Activated CD8-positive, alpha-beta memory T cell treated with anti-CD3 and anti-CD28 coated beads, Interleukin-2, amount 50 U/mL, for 4 hours (primary cell): Measurements from ENCODE around the gene PKMYT1.

ENCODE experiments used
- DNase-seq: peaks from one replicate; pipeline ENCODE4 v3.0.0-alpha.2; 2020

The PKMYT1 gene

DNA sequence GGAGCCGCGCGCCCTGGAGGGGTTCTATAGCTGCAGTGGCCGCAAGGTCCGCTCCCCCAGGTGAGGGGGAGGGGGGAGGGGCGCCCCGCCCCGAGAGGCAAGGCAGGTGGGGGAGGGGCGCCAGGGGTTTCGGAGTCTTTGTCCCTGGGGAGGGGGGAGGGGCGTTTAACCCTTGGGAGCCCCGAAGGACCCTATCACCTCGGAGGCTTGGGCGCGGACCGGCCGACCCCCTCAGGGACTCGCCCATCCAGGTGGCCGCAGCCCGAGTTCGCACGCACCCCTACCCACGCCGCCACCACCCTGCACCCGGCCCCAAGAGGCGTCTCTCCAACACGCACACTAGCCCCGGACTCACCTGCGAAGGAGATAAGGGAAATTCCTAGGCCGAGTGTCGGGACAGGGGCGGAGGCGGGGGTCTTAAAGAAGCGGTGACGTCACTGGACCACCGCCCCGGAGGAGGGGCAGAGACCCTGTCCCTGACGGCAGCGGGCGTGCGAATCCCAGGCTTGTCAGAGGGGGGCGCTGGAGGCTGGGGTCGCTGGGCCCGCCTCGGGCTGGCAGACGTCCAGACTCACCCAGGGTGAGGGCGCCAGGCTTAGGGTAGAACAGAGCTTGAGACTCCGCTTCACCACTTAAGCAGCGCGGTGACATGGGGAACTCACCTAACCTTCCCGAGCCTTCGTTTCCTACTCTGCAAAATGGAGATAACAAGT, 37.7 kb upstream of the PKMYT1 start, which contains the start of gene CLDN6:
CLDN6 (minus strand) TSS at position 390 of the 713 bp plus-strand sequence. CDS start 2,162 bp downstream, outside the sequence.
- DNase-seq: no peak

DNA sequence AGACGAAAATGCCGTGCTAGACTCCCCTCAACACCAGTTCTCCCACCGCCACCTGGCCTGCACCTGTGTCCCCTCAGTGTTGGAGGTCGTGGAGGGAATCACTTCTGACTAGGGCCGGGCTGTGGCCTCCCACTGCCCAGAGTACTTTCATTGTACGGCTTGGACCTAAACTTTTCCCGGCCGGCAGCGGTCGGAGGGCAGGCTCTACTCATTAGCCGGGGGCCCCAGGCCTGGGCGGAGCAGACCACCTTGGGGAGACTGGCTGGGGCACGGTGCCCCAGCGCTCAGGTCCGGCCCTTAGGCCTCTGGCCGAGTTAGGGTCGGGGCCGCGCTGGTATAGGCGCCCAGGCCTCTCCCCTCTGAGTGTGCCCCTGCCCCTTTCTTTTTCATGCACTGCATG, 37.1 kb upstream of the PKMYT1 start:
- no peak for DNase-seq

- no peak for DNase-seq
Measured at GRCh38 chr16:3015865-3016521, 35.7 kb upstream of the PKMYT1 start.

GRCh38 chr16:3014971-3015370, 34.7 kb upstream of the PKMYT1 start:
- no peak for DNase-seq

GRCh38 chr16:3013998-3014690, 33.9 kb upstream of the PKMYT1 start:
- DNase-seq: no peak

- no peak for DNase-seq
Measured at GRCh38 chr16:3013491-3013951, 33.3 kb upstream of the PKMYT1 start.

GRCh38 chr16:3012828-3013420, 32.7 kb upstream of the PKMYT1 start, which contains the start of gene CLDN9:
CLDN9 (plus strand) TSS chr16:3012923; CDS start chr16:3013363, 440 bp downstream.
- DNase-seq: no peak

DNA sequence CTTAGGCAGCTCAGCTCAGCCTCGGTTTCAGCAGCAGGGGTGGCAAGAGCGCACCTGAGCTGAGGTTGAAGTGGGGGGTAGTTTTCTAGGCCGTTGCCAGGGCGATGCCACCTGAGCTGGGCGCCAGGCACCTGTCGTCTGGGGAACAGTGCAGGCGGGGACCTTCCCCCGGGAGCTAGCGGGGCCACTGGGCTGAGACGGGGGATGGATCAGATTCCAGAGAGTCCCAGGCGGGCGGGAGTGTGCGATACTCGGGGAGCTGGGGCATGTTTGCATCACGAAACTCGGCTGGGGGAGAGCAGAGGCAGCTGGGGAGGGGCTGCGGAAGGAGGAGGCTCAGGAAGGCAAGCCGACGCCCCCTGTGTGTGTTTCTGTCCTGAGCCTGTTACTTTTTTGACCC, 32.0 kb upstream of the PKMYT1 start:
- no peak for DNase-seq

DNA sequence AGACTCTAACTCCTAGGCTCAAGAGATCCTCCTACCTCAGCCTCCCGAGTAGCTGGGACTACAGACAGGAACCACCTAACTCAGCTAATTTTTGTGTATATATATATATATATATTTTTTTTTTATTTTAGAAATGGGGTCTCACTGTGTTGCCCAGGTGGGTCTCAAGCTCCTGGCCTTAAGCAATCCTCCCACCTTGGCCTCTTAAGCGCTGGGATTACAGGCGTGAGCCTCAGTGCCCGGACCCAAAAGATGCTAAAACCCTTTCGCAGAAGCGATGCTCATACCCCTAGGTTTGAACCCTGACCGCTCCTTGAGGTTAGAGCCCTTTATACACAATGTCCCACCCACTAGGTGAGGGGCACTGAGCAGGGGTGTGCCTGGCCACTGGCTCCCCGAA, 30.3 kb upstream of the PKMYT1 start:
- DNase-seq: no peak

GRCh38 chr16:3009568-3010390, 29.5 kb upstream of the PKMYT1 start:
- DNase-seq: no peak

DNA sequence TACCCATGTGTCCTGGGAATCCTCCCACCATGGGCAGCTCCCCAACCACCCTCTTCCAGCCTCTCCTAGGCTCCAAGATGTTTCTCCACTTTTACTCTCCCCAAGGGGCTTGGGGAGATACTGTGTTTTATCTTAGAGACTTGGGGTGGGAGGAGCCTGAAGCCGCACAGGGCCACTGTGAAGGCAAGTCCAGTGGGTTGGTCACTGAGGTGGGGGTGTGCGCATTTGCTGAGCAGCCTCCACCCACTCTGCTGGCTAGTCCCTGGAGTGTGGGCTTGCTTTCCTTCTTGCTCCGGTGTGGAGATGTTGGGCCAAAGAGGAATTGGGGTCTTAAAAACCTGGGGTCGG, 28.4 kb upstream of the PKMYT1 start:
- no peak for DNase-seq

GRCh38 chr16:3007957-3008689, 27.9 kb upstream of the PKMYT1 start:
- DNase-seq: peak; percentile 42

DNA sequence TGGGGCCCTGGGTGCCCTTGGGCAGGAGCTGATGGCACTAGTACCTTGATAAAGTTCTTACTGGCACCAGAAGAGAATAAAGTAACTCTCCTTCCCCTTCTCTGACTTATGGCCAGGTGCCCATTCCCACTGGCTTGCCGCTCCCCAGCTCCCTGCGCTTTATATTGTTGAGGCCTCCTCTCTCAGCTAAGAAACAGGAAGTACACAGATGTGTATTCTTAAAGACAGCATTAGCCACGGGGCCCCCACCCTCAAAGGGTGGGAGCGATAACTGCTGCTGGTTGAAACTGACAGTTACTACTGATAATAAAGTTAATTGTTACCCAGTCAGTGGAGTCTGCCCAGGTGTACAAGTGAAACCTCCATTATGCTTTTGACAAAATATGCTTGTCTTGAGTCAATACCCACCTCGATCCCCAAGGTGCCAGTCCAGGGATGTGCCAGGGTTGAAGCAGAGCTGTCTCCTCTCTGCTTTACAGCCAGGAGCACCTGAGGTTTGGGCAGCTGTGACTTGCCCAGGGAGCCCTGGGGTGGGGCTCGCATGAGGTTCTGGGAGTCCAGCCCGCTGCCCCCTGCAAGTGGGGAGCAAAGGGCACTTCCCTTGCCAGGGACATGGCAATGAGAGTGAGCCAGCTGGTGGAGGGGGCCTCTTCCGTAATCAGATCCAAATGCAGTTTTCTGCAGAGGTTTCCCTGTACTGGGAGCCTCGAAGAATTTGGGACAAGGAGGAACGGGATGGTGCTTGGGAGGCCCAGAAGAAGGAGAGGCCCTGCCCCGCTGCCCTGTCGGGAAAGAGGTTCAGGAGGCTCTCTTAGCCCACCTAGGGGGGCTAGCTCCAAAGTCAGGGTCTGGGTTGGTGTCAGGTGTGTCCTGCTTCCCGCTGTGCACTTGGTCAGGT, 27.1 kb upstream of the PKMYT1 start:
- DNase-seq: no peak

- DNase-seq: no peak
Measured at GRCh38 chr16:3004781-3005284, 24.6 kb upstream of the PKMYT1 start.

DNA sequence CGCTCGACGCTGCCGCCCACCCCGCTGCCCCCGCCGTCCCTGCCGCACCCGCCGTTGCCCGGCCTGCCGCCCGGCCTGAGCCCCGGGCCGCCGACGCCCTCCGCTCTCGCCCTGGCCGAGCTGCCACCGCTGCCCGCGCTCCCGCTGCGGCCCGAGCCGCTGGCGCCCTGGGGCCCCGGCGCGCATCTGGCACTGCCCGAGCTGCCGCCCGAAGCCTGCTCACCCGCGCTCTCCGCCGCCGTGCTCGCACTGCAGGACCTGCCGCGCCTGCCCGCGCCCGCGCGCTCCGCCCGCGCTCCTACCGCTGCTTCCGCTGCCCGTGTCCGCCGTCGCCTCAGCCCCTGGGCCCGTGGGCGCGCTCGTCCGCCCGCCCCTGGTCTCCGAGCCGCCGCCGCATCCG, 24.1 kb upstream of the PKMYT1 start:
- no peak for DNase-seq

GRCh38 chr16:3003582-3004270, 23.5 kb upstream of the PKMYT1 start:
- peak; percentile 94 for DNase-seq

DNA sequence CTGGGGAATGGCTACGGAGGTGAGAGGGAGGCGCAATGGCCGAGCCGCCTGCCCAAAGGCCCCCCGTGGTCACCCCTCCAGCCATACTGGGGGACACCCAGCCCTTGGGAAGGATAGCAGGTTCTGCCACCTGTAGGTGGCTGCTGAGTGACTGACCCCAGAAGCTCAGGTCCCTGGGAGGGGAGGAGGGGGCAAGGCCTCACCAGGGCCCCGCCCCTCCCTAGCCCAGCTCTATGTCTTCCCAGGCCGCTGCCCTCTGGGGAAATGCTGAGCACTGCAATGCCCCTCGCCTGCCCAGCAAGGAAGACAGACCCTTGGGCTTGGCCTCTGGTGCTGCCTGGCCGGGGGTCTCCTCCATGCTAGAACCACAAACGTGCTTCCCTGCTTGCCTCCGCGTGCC, 21.1 kb upstream of the PKMYT1 start:
- no peak for DNase-seq

DNA sequence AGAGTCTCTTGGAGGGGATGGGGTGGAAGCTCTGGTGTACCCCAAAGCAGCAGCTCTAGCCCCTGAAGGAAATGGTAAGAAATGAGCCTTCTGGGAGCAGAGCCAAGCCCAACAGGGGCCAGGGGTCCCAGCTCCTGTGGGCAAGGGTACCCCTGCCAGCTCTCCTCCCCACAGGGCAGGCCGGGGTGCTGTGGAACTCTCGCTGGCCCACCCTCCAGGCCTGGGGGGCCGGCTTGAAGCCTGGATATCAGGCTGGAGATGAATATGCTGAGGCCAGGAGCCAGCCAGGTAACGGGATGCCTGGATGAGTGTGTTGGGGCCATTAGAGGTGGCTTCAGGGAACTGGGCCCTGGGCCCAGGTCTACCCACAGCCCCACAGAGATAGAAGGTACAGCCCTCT, 20.3 kb upstream of the PKMYT1 start:
- no peak for DNase-seq

- DNase-seq: no peak
Measured at GRCh38 chr16:2999929-3000328, 19.7 kb upstream of the PKMYT1 start.

DNA sequence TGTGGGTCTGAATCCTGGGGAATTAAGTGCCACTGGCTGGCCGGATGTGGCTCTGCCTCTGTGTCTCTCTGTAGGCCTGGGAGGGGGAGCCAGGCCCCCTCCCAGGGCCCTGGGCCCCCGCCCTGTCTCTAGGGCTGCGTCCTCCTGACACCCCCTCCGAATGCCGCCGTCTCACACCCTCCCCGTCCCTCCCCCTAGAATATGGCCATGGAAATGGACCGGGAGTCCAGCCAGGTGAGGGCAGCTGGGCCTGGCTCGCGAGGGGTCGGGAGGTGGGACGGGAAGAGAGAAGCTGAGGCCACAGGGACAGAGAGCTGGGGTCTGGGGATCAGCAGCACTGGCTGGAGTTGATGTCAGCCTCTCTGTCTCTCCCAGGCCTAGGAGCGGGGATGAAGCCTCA, 16.1 kb upstream of the PKMYT1 start:
- no peak for DNase-seq
